ENCODE results near the gene DIP2C.
A peak's percentile ranks its signal among the peaks of the same experiment; 100 is the strongest.
"Not testable (repeated sequence)": the region's sequence is repeated elsewhere in the genome, so short reads cannot be mapped to it uniquely, and the experiment has no call there.

The DIP2C gene

GRCh38 chr10:491667-492424 lies 197.6 kb downstream of the DIP2C start:
- DNase-seq: no peak

GRCh38 chr10:490891-491571 lies 198.4 kb downstream of the DIP2C start:
- DNase-seq: no peak

- no peak for DNase-seq
These were observed 199.2 kb downstream of the DIP2C start for GRCh38 chr10:490256-490655.

GRCh38 chr10:489330-489729 lies 200.1 kb downstream of the DIP2C start:
- no peak for DNase-seq

- no peak for DNase-seq
These were observed 200.6 kb downstream of the DIP2C start for GRCh38 chr10:488933-489215.

GRCh38 chr10:488081-488932 lies 201.2 kb downstream of the DIP2C start:
- DNase-seq: no peak

- no peak for DNase-seq
These were observed 202.7 kb downstream of the DIP2C start for GRCh38 chr10:486666-487322.

- DNase-seq: no peak
These were observed 203.3 kb downstream of the DIP2C start for GRCh38 chr10:486206-486605.

GRCh38 chr10:485776-486175 lies 203.7 kb downstream of the DIP2C start:
- no peak for DNase-seq

GRCh38 chr10:484925-485661 lies 204.4 kb downstream of the DIP2C start:
- peak in 2 of 5 experiments; percentile 35 to 70 for DNase-seq

GRCh38 chr10:484441-484924 lies 205.0 kb downstream of the DIP2C start:
- DNase-seq: peak in 2 of 5 experiments; percentile 19 to 63

GRCh38 chr10:483261-483660 lies 206.2 kb downstream of the DIP2C start:
- DNase-seq: no peak

GRCh38 chr10:482848-483247 lies 206.6 kb downstream of the DIP2C start:
- DNase-seq: no peak

GRCh38 chr10:482051-482501 lies 207.4 kb downstream of the DIP2C start:
- no peak for DNase-seq

GRCh38 chr10:481628-482027 lies 207.8 kb downstream of the DIP2C start:
- DNase-seq: no peak

- no peak for DNase-seq
These were observed 208.4 kb downstream of the DIP2C start for GRCh38 chr10:480928-481552.

GRCh38 chr10:480498-480927 lies 209.0 kb downstream of the DIP2C start:
- no peak for DNase-seq

- not testable (repeated sequence) for DNase-seq
These were observed 209.6 kb downstream of the DIP2C start for GRCh38 chr10:479706-480497.

- DNase-seq: no peak
These were observed 210.8 kb downstream of the DIP2C start for GRCh38 chr10:478471-479245.

- DNase-seq: no peak
These were observed 211.8 kb downstream of the DIP2C start for GRCh38 chr10:477620-478019.

Data from T-helper 2 cell (primary cell).